C4-2B (cell line): ENCODE data around the gene METTL25B.

ENCODE experiments used
- H3K27ac ChIP-seq: fragments of 450-650 bp; 2 replicates; pipeline ENCODE4 v1.5.1; 2017
- ZFX ChIP-seq: fragments of 450-650 bp; IDR thresholded peaks from 2 replicates; pipeline ENCODE4 v1.6.1; 2017
- TF ChIP-seq, protein P1 (sequence below): fragments of 450-650 bp; conservative IDR thresholded peaks from 2 replicates; pipeline ENCODE4 v1.5.1; 2017; ENCODE audit warnings: mild to moderate bottlenecking

Gene METTL25B

DNA sequence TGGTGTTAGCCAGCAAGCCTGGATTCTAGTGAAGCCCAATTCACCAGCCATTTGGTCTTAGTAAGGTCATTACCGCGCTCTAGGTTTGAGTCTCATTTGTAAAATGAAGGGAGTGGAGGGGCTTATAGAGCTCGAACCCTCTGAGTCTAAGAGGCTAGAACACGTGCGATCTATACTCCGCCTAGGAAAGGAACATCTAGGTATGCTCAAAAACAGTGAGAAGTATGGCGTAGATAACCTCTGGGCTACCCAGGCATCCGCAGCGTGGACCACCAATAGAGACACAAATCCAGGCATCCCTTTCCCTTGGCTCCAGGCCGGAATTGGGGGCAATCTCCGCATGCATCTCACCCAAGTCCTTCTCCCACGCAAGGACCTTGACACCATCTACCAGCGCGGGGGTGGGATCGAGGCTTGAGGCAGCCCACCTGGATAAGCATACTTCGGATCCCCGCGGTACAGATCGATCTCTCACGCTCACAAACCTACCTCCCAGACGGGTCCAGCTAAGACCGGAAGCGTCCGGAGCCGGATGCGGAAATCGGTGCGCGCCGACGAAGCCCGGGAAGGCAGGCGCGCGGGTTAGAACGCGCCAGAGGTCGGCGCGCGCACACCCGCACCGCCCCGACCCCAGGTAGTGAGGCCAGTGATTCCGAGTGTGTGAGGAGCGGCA lies at the start of gene METTL25B:
TSS of gene METTL25B (plus strand) at position 544 of the 673 bp plus-strand sequence. CDS start 636 bp downstream, outside the sequence.
- no peak for TF ChIP-seq ZFX
- TF ChIP-seq, protein P1, sequence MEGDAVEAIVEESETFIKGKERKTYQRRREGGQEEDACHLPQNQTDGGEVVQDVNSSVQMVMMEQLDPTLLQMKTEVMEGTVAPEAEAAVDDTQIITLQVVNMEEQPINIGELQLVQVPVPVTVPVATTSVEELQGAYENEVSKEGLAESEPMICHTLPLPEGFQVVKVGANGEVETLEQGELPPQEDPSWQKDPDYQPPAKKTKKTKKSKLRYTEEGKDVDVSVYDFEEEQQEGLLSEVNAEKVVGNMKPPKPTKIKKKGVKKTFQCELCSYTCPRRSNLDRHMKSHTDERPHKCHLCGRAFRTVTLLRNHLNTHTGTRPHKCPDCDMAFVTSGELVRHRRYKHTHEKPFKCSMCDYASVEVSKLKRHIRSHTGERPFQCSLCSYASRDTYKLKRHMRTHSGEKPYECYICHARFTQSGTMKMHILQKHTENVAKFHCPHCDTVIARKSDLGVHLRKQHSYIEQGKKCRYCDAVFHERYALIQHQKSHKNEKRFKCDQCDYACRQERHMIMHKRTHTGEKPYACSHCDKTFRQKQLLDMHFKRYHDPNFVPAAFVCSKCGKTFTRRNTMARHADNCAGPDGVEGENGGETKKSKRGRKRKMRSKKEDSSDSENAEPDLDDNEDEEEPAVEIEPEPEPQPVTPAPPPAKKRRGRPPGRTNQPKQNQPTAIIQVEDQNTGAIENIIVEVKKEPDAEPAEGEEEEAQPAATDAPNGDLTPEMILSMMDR, result no peak
- H3K27ac ChIP-seq, result peak within 1 kb of the TSS; percentile 97

DNA sequence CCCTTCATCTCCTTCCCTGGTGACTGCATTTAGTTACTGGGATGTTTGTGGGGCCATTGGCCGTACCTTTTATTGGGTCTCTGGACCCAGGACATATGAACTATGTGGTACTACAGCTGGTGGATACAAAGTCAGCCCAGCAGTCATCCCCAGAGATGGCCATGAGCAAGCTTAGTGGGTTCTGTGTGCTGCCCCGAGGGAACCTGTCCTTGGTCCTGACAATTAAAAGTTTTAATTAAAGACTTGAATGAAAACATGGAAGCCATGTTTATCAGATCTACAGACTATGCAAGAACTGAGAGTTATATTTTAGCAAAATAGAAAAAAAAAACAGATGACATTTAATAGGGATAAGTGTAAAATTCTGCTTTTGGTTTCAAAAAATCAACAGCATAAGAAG lies 48.2 kb upstream of the METTL25B start:
- TF ChIP-seq, protein P1, result no peak
- no peak for TF ChIP-seq ZFX
- H3K27ac ChIP-seq, result no peak overlapping the region

DNA sequence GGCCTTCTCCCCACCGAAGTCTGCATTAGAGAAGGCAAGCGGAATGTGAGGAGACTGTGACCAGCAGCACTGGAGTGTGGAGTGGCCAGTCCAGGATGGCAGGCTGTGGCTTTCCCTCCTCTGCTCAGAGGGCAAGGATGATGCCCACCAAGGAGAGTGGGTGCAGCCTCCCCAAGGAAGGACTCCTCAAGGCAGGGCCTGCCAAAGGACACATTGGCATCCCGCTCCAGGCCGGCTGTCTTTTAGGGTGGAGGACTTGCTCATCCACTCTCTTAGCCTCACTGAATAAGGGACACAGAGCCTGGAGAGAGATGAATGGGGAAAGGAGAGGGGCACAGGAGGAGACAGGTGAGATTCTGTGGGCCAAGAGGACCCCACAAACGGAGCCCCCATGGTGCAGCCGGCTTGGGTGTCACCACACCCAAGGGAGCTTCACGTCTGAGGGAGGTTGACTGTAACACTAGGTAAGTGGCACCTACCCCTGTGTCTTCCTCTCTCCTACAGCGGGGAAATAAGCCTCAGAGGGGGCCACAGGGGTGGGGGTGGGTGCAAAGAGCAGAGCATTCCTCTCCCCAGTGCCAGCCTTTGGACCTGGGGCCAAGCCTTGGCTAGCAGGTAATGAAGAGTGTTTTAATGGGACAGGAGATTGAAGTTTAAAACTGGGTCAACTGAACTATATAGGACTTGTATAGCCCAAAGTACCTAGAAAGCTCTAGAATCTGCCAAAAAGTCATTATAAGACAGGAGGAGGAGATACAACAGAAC lies 46.9 kb upstream of the METTL25B start:
- no peak overlapping the region for H3K27ac ChIP-seq
- TF ChIP-seq, protein P1, result no peak
- no peak for TF ChIP-seq ZFX

DNA sequence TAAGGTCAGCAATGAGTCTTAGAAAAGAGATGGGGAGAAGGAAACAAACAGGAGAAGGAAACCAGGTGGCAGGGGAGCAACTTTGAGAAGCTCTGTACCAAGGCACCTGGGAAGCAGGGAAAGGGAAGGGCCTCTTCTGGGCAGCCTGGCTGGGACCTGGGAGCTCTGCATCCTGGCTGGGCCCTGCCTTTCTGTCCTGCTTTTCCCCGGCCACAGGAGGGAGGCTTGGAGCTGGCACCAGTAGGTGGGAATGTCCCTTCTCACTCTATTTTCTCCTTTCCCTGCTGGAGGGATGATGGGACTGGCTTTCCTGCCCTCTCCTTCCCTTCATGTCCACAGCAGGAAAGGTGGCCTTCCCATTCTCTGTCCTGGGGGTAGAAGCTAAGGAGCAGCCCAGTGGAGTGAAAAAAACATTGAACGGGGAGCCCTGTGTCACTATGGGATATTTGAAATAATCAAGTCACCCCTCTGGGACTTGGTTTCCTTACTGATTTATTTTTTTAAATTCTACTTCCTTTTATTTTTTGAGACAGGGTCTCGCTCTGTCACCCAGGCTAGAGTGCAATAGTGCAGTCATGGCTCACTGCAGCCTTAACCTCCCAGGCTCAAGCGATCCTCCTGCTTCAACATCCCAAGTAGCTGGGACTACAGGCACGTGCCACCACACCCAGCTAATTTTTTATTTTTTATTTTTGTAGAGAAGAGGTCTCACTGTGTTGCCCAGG lies 45.9 kb upstream of the METTL25B start:
- TF ChIP-seq, protein P1, result no peak
- H3K27ac ChIP-seq, result no peak overlapping the region

DNA sequence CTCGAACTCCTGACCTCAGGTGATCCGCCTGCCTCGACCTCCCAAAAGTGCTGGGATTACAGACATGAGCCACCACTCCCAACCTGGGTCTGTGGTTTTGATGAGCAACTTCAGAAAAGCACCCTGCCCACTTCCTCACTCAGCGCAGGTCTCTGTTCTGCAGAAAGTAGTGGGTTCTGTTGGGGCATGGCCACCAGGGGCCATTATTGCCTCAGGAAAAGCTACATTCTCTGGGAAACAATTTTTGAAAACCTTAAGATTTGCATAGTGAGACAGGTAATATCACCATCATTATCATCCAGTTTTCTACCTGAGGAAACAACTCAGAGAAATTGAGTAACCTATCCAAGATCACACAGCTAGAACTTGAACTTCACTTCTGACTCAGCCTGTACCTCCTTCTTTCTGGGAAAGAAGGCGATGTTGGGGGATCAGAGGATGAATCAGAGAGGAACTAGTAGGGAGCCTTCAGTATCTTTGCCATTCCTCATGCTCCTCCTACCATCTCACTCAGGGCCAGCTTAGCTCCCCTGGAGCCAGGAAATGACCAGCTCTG lies 44.0 kb upstream of the METTL25B start:
- no peak overlapping the region for H3K27ac ChIP-seq
- TF ChIP-seq, protein P1, result no peak
- no peak for TF ChIP-seq ZFX

DNA sequence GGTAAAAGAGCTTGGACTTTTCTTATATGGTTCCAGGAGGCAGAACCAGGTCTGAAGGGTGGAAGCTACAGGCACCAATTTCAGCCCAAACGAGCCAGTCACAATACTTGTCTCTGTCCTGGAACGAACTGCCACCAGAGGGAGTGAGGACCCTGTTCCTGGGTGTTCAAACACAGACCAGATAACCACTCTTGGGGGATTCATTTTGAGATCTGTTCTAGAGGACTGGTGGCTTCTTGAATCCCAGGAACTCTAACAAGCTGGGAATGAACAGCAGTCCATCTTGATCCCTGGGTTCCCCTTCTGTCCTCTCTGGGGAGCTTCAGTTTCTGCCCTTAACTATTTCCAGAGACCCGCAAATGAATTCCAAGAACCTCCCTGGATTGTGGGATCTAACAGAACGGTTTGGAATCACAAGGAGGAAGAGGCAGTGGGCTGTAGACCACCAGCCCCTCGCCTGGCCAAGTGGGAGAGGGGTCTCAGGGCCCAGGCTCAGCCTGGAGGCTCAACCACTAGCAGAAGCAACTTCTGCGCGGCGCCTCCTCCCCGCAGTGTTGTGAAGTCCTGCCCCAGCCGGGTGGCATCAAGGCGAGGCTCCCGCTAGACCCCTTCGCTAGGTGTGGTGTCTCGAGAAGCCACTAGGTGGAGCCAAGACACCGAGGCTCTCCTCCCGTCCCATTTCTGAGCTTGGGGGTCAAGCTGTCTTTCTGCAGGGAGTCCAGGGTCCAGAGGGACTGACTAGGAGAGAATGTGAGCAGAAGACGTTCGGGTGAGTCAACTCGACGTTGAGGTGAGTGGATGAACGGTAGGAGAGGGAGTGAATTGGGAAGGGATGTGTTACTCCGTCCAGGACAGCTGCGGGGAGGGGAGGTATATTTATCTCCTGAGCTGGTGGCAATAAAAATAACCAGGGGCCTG lies 39.0 kb upstream of the METTL25B start:
- no peak for TF ChIP-seq ZFX
- TF ChIP-seq, protein P1, result peak; percentile 96
- no peak overlapping the region; the same call in 1 of the 2 replicates for H3K27ac ChIP-seq
